Measurements from ENCODE around the gene MRI1. TPM values are rescaled to one million over a fixed set of nuclear protein-coding genes. Genes with fewer than 3 reads are reported as not detected.
A peak's percentile ranks its signal among the peaks of the same experiment; 100 is the strongest.

Gene MRI1
- total and polyA plus RNA-seq, 4 donors: 5.8 to 66.5 (median 35.1) TPM

DNA sequence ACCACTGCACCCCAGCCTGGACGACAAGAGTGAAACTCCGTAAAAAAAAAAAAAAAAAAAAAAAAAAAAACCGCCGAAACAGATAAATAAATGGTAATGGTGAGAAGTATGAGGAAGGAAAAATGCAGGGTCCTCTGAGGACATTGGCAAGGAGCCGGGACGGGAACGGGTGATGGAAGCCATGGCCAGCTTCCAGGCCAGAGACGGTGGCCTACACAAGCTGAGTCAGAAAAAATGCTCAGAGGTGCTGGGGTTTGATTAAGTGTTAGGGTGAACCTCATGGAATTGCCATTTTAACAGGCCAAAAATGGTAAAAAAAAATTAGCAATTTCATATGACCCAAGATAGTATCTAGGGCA lies 30.1 kb downstream of the MRI1 start:
- WGBS, 2 donors: 1% methylated on average over 7 to 8 of the region's 8 CpGs
- Histone ChIP-seq H3K4me3 (ENCODE audit: low read length in 2 of 2) (peak overlapping the region; percentile 50 to 55), H3K4me1 (ENCODE audit: control insufficient read depth in 1 of 2, insufficient read depth in 2 of 2, low read length in 2 of 2) (peaks cover 0 to 2% of the 10 kb centered on the region in 2 donors), H3K9me3 (ENCODE audit: control insufficient read depth, low read length) (no peaks in the 10 kb centered on the region), H3K27ac (ENCODE audit: low read depth in 1 of 2, low read length in 2 of 2) (peak overlapping the region; percentile 23 to 98), H3K36me3 (ENCODE audit: control insufficient read depth in 1 of 2, insufficient read depth in 2 of 2, low read length in 1 of 2) (no peaks in the 10 kb centered on the region), H3K27me3 (ENCODE audit: control insufficient read depth in 1 of 2, insufficient read depth in 2 of 2, low read length in 1 of 2) (no peaks in the 10 kb centered on the region)
- ATAC-seq (ENCODE audit: low FRiP score): peak; percentile 71
- intact Hi-C loops (cut with DNase I): no loop called here
- DNase-seq: peak; percentile 93 to 94

GRCh38 chr19:13794757-13795589 lies 30.7 kb downstream of the MRI1 start, which contains the start of gene ZSWIM4:
TSS of gene ZSWIM4 (plus strand) at chr19:13795443. CDS start at chr19:13795649, 206 bp downstream.
- WGBS, 2 donors: 1% methylated on average over 51 to 71 of the region's 71 CpGs
- no peaks in the 10 kb centered on the region for H3K27me3 ChIP-seq (ENCODE audit: control insufficient read depth in 1 of 2, insufficient read depth in 2 of 2, low read length in 1 of 2)
- H3K4me3 ChIP-seq (ENCODE audit: low read length in 2 of 2): peak within 1 kb of the TSS; percentile 61 to 70
- intact Hi-C loops (cut with DNase I): no loop called here
- no peaks in the 10 kb centered on the region for H3K9me3 ChIP-seq (ENCODE audit: control insufficient read depth, low read length)
- DNase-seq (peak; percentile 99 to 100), ATAC-seq (ENCODE audit: low FRiP score) (peak; percentile 97)
- no peaks in the 10 kb centered on the region for H3K36me3 ChIP-seq (ENCODE audit: control insufficient read depth in 1 of 2, insufficient read depth in 2 of 2, low read length in 1 of 2)
- peak within 1 kb of the TSS; percentile 23 to 98 for H3K27ac ChIP-seq (ENCODE audit: low read depth in 1 of 2, low read length in 2 of 2)
- peaks cover 0 to 2% of the 10 kb centered on the region in 2 donors for H3K4me1 ChIP-seq (ENCODE audit: control insufficient read depth in 1 of 2, insufficient read depth in 2 of 2, low read length in 2 of 2)

- DNase-seq (no peak), ATAC-seq (ENCODE audit: low FRiP score) (no peak)
- Histone ChIP-seq H3K27ac (ENCODE audit: low read depth in 1 of 2, low read length in 2 of 2) (peak overlapping the region; percentile 8 to 95), H3K27me3 (ENCODE audit: control insufficient read depth in 1 of 2, insufficient read depth in 2 of 2, low read length in 1 of 2) (no peaks in the 10 kb centered on the region), H3K4me3 (ENCODE audit: low read length in 2 of 2) (peak overlapping the region; percentile 61 to 70), H3K4me1 (ENCODE audit: control insufficient read depth in 1 of 2, insufficient read depth in 2 of 2, low read length in 2 of 2) (peaks cover 0 to 2% of the 10 kb centered on the region in 2 donors), H3K36me3 (ENCODE audit: control insufficient read depth in 1 of 2, insufficient read depth in 2 of 2, low read length in 1 of 2) (no peaks in the 10 kb centered on the region), H3K9me3 (ENCODE audit: control insufficient read depth, low read length) (no peaks in the 10 kb centered on the region)
- WGBS, 2 donors: 6 to 11% methylated on average over 23 to 42 of the region's 42 CpGs
- intact Hi-C loops (cut with DNase I): loop anchor here in 1 of 2 donors (2.0 kb wide), 1 partner anchor 37 kb away; no protein-coding TSS in a partner anchor
These were observed 31.4 kb downstream of the MRI1 start for GRCh38 chr19:13795595-13796300.

DNA sequence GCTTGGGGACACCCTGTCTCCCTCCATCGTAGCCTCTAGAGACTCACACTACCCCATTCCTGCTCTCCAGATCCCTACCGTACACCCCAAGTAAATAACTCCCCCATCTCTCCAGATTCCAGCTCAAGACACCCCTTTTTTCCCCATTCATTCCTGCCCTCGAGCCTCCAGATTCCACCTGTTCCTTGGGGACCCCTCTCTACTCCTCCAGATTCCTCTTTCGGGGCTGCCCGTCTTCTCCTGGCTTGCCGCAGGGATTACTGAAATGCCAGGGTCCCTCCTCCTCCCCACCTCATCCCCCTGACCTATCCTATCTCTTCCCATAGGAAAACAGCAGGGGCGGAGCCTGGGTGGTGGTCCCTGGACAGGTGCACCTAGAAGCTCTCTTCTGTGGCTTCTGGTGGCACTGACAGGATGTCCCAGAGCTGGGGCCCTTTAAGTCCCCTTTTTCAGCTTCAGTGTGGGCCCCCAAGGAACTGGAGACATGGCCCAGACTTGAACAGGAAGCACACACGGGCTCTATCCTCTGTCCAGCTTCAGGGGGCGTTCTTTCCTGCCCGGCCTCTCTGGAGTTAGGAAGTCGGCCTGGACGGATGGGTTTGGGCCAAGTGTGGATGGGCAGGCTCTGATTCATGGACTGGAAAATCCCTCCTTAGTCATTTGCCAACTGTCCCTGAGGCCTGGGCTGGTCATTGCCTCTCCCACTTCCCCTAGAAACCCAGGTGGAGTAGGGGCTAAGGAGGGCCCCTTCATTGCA lies 32.2 kb downstream of the MRI1 start:
- 11 to 14% methylated on average over 12 of the region's 12 CpGs for WGBS, 2 donors
- H3K27me3 ChIP-seq (ENCODE audit: control insufficient read depth in 1 of 2, insufficient read depth in 2 of 2, low read length in 1 of 2): no peaks in the 10 kb centered on the region
- H3K27ac ChIP-seq (ENCODE audit: low read depth in 1 of 2, low read length in 2 of 2): peak overlapping the region in 1 of 2 donors; percentile 95
- DNase-seq (peak; percentile 91), ATAC-seq (ENCODE audit: low FRiP score) (peak; percentile 50)
- H3K9me3 ChIP-seq (ENCODE audit: control insufficient read depth, low read length): no peaks in the 10 kb centered on the region
- H3K36me3 ChIP-seq (ENCODE audit: control insufficient read depth in 1 of 2, insufficient read depth in 2 of 2, low read length in 1 of 2): no peaks in the 10 kb centered on the region
- peaks cover 0 to 2% of the 10 kb centered on the region in 2 donors for H3K4me1 ChIP-seq (ENCODE audit: control insufficient read depth in 1 of 2, insufficient read depth in 2 of 2, low read length in 2 of 2)
- peak overlapping the region; percentile 8 to 61 for H3K4me3 ChIP-seq (ENCODE audit: low read length in 2 of 2)
- intact Hi-C loops (cut with DNase I): loop anchor here in 1 of 2 donors (2.0 kb wide), 1 partner anchor 36 kb away; no protein-coding TSS in a partner anchor

- intact Hi-C loops (cut with DNase I): loop anchor here in 1 of 2 donors (2.0 kb wide), 1 partner anchor 36 kb away; no protein-coding TSS in a partner anchor
These were observed 32.7 kb downstream of the MRI1 start for GRCh38 chr19:13797058-13797440.

DNA sequence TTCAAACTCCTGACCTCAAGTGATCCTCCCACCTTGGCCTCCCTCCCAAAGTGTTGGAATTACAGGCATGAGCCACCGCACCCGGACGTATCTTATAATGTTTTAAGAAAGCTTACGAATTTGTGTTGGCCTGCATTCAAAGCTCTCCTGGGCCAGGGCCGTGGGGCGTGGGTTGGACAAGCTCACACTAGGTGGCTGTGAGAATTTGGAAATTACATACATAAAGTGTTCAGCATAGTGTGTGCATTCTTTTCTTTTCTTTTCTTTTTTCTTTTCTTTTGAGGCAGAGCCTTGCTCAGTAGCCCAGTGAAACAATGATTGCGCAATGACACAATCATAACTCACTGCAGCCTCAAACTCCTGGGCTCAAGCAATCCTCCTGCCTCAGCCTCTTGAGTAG lies 33.5 kb downstream of the MRI1 start:
- Histone ChIP-seq H3K27me3 (ENCODE audit: control insufficient read depth in 1 of 2, insufficient read depth in 2 of 2, low read length in 1 of 2) (no peaks in the 10 kb centered on the region), H3K4me1 (ENCODE audit: control insufficient read depth in 1 of 2, insufficient read depth in 2 of 2, low read length in 2 of 2) (peaks cover 0 to 2% of the 10 kb centered on the region in 2 donors), H3K27ac (ENCODE audit: low read depth in 1 of 2, low read length in 2 of 2) (peak overlapping the region in 1 of 2 donors; percentile 33), H3K9me3 (ENCODE audit: control insufficient read depth, low read length) (no peaks in the 10 kb centered on the region), H3K4me3 (ENCODE audit: low read length in 2 of 2) (no peak overlapping the region), H3K36me3 (ENCODE audit: control insufficient read depth in 1 of 2, insufficient read depth in 2 of 2, low read length in 1 of 2) (no peaks in the 10 kb centered on the region)
- ATAC-seq (ENCODE audit: low FRiP score) (no peak), DNase-seq (peak; percentile 82 to 87)
- 6 to 14% methylated on average over 7 of the region's 7 CpGs for WGBS, 2 donors
- intact Hi-C loops (cut with DNase I): loop anchor here in 1 of 2 donors (2.0 kb wide), 1 partner anchor 35 kb away; no protein-coding TSS in a partner anchor

More at GRCh38 chr19:13797058-13797440, 32.7 kb downstream of the MRI1 start:
- peak overlapping the region in 1 of 2 donors; percentile 93 for H3K27ac ChIP-seq (ENCODE audit: low read depth in 1 of 2, low read length in 2 of 2)
- H3K36me3 ChIP-seq (ENCODE audit: control insufficient read depth in 1 of 2, insufficient read depth in 2 of 2, low read length in 1 of 2): no peaks in the 10 kb centered on the region
- no peaks in the 10 kb centered on the region for H3K9me3 ChIP-seq (ENCODE audit: control insufficient read depth, low read length)
- no peak for ATAC-seq (ENCODE audit: low FRiP score)
- H3K4me3 ChIP-seq (ENCODE audit: low read length in 2 of 2): no peak overlapping the region
- no peaks in the 10 kb centered on the region for H3K27me3 ChIP-seq (ENCODE audit: control insufficient read depth in 1 of 2, insufficient read depth in 2 of 2, low read length in 1 of 2)
- 54 to 56% methylated on average over 4 of the region's 4 CpGs for WGBS, 2 donors
- peaks cover 0 to 2% of the 10 kb centered on the region in 2 donors for H3K4me1 ChIP-seq (ENCODE audit: control insufficient read depth in 1 of 2, insufficient read depth in 2 of 2, low read length in 2 of 2)
- no peak for DNase-seq

DNA sequence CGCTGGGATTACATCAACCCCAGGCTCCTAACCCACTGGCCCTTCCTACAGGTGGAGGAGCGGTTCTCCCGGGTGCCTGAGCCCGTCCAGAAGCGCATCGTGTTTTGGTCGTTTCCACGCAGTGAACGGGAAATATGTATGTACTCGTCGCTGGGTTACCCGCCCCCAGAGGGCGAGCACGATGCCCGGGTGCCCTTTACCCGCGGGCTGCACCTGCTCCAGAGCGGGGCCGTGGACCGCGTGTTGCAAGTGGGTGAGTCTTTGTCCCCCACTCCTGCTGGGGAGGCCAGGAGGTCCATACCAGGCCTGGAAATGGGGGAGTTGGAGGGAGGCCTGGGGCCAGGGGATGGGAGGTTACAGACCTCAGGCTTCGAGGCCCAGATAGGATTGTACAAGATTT lies 35.3 kb downstream of the MRI1 start:
- 94 to 95% methylated on average over 22 of the region's 22 CpGs for WGBS, 2 donors
- no peaks in the 10 kb centered on the region for H3K9me3 ChIP-seq (ENCODE audit: control insufficient read depth, low read length)
- ATAC-seq (ENCODE audit: low FRiP score) (no peak), DNase-seq (no peak)
- no peaks in the 10 kb centered on the region for H3K36me3 ChIP-seq (ENCODE audit: control insufficient read depth in 1 of 2, insufficient read depth in 2 of 2, low read length in 1 of 2)
- H3K27me3 ChIP-seq (ENCODE audit: control insufficient read depth in 1 of 2, insufficient read depth in 2 of 2, low read length in 1 of 2): no peaks in the 10 kb centered on the region
- no peak overlapping the region for H3K27ac ChIP-seq (ENCODE audit: low read depth in 1 of 2, low read length in 2 of 2)
- H3K4me3 ChIP-seq (ENCODE audit: low read length in 2 of 2): no peak overlapping the region
- peaks cover 0 to 2% of the 10 kb centered on the region in 2 donors for H3K4me1 ChIP-seq (ENCODE audit: control insufficient read depth in 1 of 2, insufficient read depth in 2 of 2, low read length in 2 of 2)
- intact Hi-C loops (cut with DNase I): no loop called here

- ATAC-seq (ENCODE audit: low FRiP score) (no peak), DNase-seq (no peak)
- Histone ChIP-seq H3K9me3 (ENCODE audit: control insufficient read depth, low read length) (no peaks in the 10 kb centered on the region), H3K27ac (ENCODE audit: low read depth in 1 of 2, low read length in 2 of 2) (no peak overlapping the region), H3K36me3 (ENCODE audit: control insufficient read depth in 1 of 2, insufficient read depth in 2 of 2, low read length in 1 of 2) (no peaks in the 10 kb centered on the region), H3K27me3 (ENCODE audit: control insufficient read depth in 1 of 2, insufficient read depth in 2 of 2, low read length in 1 of 2) (no peaks in the 10 kb centered on the region), H3K4me1 (ENCODE audit: control insufficient read depth in 1 of 2, insufficient read depth in 2 of 2, low read length in 2 of 2) (no peaks in the 10 kb centered on the region), H3K4me3 (ENCODE audit: low read length in 2 of 2) (no peak overlapping the region)
- WGBS, 2 donors: 85 to 86% methylated on average over 8 to 9 of the region's 9 CpGs
- intact Hi-C loops (cut with DNase I): no loop called here
These were observed 38.7 kb downstream of the MRI1 start for GRCh38 chr19:13803038-13803437.

Data from aorta (tissue), 5 donors.